Stimulated activated CD4-positive, alpha-beta T cell treated with anti-CD3 and anti-CD28 coated beads, TNF-alpha, amount 100 ng/mL, for 1 hour (primary cell): Measurements from ENCODE around the gene POU6F2.
"Not testable (repeated sequence)": the region's sequence is repeated elsewhere in the genome, so short reads cannot be mapped to it uniquely, and the experiment has no call there.

Source experiments
- DNase-seq, 3 donors: peaks; one replicate each; pipeline ENCODE4 v3.0.0-alpha.2; 2020; ENCODE audit warnings: low read depth in 3 of 3, low spot score in 1 of 3

The POU6F2 gene

GRCh38 chr7:39342763-39343162, 365.1 kb downstream of the POU6F2 start:
- DNase-seq, result no peak

- DNase-seq, result no peak
Measured at GRCh38 chr7:39349452-39350123, 371.9 kb downstream of the POU6F2 start.

- DNase-seq, result no peak
Measured at GRCh38 chr7:39353615-39354376, 376.1 kb downstream of the POU6F2 start.

- DNase-seq, result no peak
Measured at GRCh38 chr7:39355664-39356063, 378.0 kb downstream of the POU6F2 start.

GRCh38 chr7:39356172-39356925, 378.6 kb downstream of the POU6F2 start:
- no peak for DNase-seq

GRCh38 chr7:39357648-39358047, 379.9 kb downstream of the POU6F2 start:
- DNase-seq, result no peak

GRCh38 chr7:39360038-39360437, 382.3 kb downstream of the POU6F2 start:
- DNase-seq, result no peak

- DNase-seq, result no peak
Measured at GRCh38 chr7:39360766-39361165, 383.1 kb downstream of the POU6F2 start.

- no peak for DNase-seq
Measured at GRCh38 chr7:39365751-39366295, 388.1 kb downstream of the POU6F2 start.

GRCh38 chr7:39367451-39367850, 389.7 kb downstream of the POU6F2 start:
- DNase-seq, result no peak

GRCh38 chr7:39367943-39368342, 390.2 kb downstream of the POU6F2 start:
- no peak for DNase-seq

GRCh38 chr7:39372383-39372782, 394.7 kb downstream of the POU6F2 start:
- DNase-seq, result no peak

GRCh38 chr7:39374436-39375040, 396.8 kb downstream of the POU6F2 start:
- DNase-seq, result no peak

- no peak for DNase-seq
Measured at GRCh38 chr7:39375047-39375873, 397.6 kb downstream of the POU6F2 start.

- DNase-seq, result no peak
Measured at GRCh38 chr7:39375874-39376190, 398.1 kb downstream of the POU6F2 start.

- DNase-seq, result not testable (repeated sequence)
Measured at GRCh38 chr7:39376881-39377280, 399.2 kb downstream of the POU6F2 start.

- no peak for DNase-seq
Measured at GRCh38 chr7:39379416-39379815, 401.7 kb downstream of the POU6F2 start.

GRCh38 chr7:39383136-39383535, 405.4 kb downstream of the POU6F2 start:
- no peak for DNase-seq

- DNase-seq, result no peak
Measured at GRCh38 chr7:39384386-39384785, 406.7 kb downstream of the POU6F2 start.

- no peak for DNase-seq
Measured at GRCh38 chr7:39386718-39387117, 409.0 kb downstream of the POU6F2 start.

GRCh38 chr7:39392151-39392550, 414.4 kb downstream of the POU6F2 start:
- no peak for DNase-seq
